OCI-LY7 (cell line): ENCODE measurements around the gene CD46. TPM values are rescaled to one million over a fixed set of nuclear protein-coding genes. Genes with fewer than 3 reads are reported as not detected.

ENCODE experiments used
- BruUV-seq: library from RNA; stranded (reverse); fragments of 400-500 nt; replicated peaks from 2 replicates; lab custom pipeline; 2021; lab: Mats Ljungman, UMichigan
- CTCF ChIA-PET: fragments of 300-600 bp; sonication (Branson Sonifier 250); formaldehyde crosslinking; loops from one replicate; lab custom pipeline; 2022; ENCODE audit warnings: antibody characterized with exemption; ENCODE audit not compliant: unreplicated experiment; lab: Charles Lee
- POLR2A ChIA-PET: fragments of 300-600 bp; sonication (Branson Sonifier 250); formaldehyde crosslinking; loops from one replicate; lab custom pipeline; 2022; ENCODE audit warnings: antibody characterized with exemption; lab: Charles Lee
- DNase-seq: peaks from one replicate; pipeline ENCODE4 v3.0.0-alpha.2; 2015; ENCODE audit warnings: low spot score
- H2AFZ ChIP-seq: fragments of 200-600 bp; sonication (generic), shearing (Covaris generic); 2 replicates; pipeline ENCODE4 v1.6.1; 2014; ENCODE audit warnings: mild to moderate bottlenecking, antibody characterized with exemption, low read length, moderate library complexity
- H3K27ac ChIP-seq: fragments of 200-600 bp; sonication (generic); 2 replicates; pipeline ENCODE4 v1.5.1; 2014; ENCODE audit warnings: mixed run types, low read depth, mild to moderate bottlenecking, moderate library complexity, low read length, inconsistent platforms; ENCODE audit not compliant: poor library complexity, severe bottlenecking
- H3K36me3 ChIP-seq: fragments of 200-600 bp; sonication (generic); 2 replicates; pipeline ENCODE4 v1.6.1; 2014; ENCODE audit warnings: mild to moderate bottlenecking, antibody characterized with exemption, low read length, moderate library complexity, mixed read lengths; ENCODE audit not compliant: insufficient read depth
- H3K4me1 ChIP-seq: fragments of 200-600 bp; sonication (generic); 2 replicates; pipeline ENCODE4 v1.5.1; 2014; ENCODE audit warnings: mild to moderate bottlenecking, low read length; ENCODE audit not compliant: insufficient read depth, poor library complexity, severe bottlenecking
- H3K4me2 ChIP-seq: fragments of 200-600 bp; sonication (generic); 2 replicates; pipeline ENCODE4 v1.6.1; 2014; ENCODE audit warnings: mild to moderate bottlenecking, low read length
- H3K4me3 ChIP-seq: fragments of 200-600 bp; sonication (generic); 2 replicates; pipeline ENCODE4 v1.5.1; 2014; ENCODE audit warnings: mild to moderate bottlenecking, low read depth, low read length; ENCODE audit not compliant: poor library complexity, severe bottlenecking
- H3K79me2 ChIP-seq: fragments of 200-600 bp; sonication (generic); 2 replicates; pipeline ENCODE4 v1.6.1; 2016; ENCODE audit warnings: low read depth, mild to moderate bottlenecking, low read length, moderate library complexity, mixed read lengths; ENCODE audit not compliant: insufficient read depth
- H3K9me2 ChIP-seq: fragments of 200-600 bp; sonication (generic); 2 replicates; pipeline ENCODE4 v1.6.1; 2016; ENCODE audit warnings: mild to moderate bottlenecking, low read length, mixed read lengths; ENCODE audit not compliant: insufficient read depth
- H3K9me3 ChIP-seq: fragments of 200-600 bp; sonication (generic); 2 replicates; pipeline ENCODE4 v1.6.1; 2014; ENCODE audit warnings: mild to moderate bottlenecking, mixed run types, low read length, mixed read lengths
- H4K20me1 ChIP-seq: fragments of 200-600 bp; sonication (generic); 2 replicates; pipeline ENCODE4 v1.6.1; 2014; ENCODE audit warnings: mild to moderate bottlenecking, antibody characterized with exemption, low read length, moderate library complexity, mixed read lengths; ENCODE audit not compliant: insufficient read depth
- CTCF ChIP-seq: fragments of 200-600 bp; sonication (generic); conservative IDR thresholded peaks from 2 replicates; pipeline ENCODE4 v1.5.1; 2014; ENCODE audit warnings: mild to moderate bottlenecking, antibody characterized with exemption, low read length, moderate library complexity, mixed read lengths
- EZH2phosphoT487 ChIP-seq: fragments of 200-600 bp; sonication (generic); IDR thresholded peaks from 2 replicates; pipeline ENCODE4 v1.6.1; 2018; ENCODE audit warnings: low read depth, borderline replicate concordance, mild to moderate bottlenecking, mixed run types, antibody characterized with exemption, low read length, moderate library complexity, mixed read lengths
- intact Hi-C: fragments of 100-400 bp; cut with micrococcal nuclease; formaldehyde crosslinking; loops from one replicate; pipeline ENCODE4 v1.10.0; 2022; ENCODE audit not compliant: unreplicated experiment
- total RNA-seq, 2 experiments: library from RNA; depleted of rRNA in 1 of 2; stranded (reverse); fragments of >200 nt in 1 of 2; shearing (Covaris generic) in 1 of 2; gene quantifications; 2 replicates each; pipeline ENCODE4 v1.2.3, GENCODE V29; 2014 to 2022

Gene CD46
- total RNA-seq, 2 experiments from 2014 or later: 83.2 to 83.8 TPM

- H3K4me1 ChIP-seq: peaks cover 68% of the 10 kb centered on the region
- CTCF ChIA-PET: no interaction called here
- no TSS peak for BruUV-seq
- H3K36me3 ChIP-seq: peaks cover 24% of the 10 kb centered on the region
- H2AFZ ChIP-seq: no peak overlapping the region
- peak overlapping the region; percentile 100 for H3K27ac ChIP-seq
- no peak for TF ChIP-seq CTCF
- TF ChIP-seq EZH2phosphoT487: no peak
- peak overlapping the region; percentile 98 for H3K4me3 ChIP-seq
- peak; percentile 27 for DNase-seq
- no peaks in the 10 kb centered on the region for H3K9me3 ChIP-seq
- no peaks in the 10 kb centered on the region for H3K9me2 ChIP-seq
- POLR2A ChIA-PET: interaction anchor here (1.0 to 3.5 kb wide), 3 partner anchors 24 to 124 kb away, joined by 3 to 15 read pairs (median 3); no protein-coding TSS in a partner anchor
- peak overlapping the region; percentile 90 for H3K4me2 ChIP-seq
- intact Hi-C loops: loop anchor here (1.0 to 5.0 kb wide), 3 partner anchors 44 to 115 kb away; no protein-coding TSS in a partner anchor
- peaks cover 79% of the 10 kb centered on the region for H3K79me2 ChIP-seq
- peaks cover 33% of the 10 kb centered on the region; the same call in 1 of the 2 replicates for H4K20me1 ChIP-seq
These were observed 673 bp downstream of the CD46 start for GRCh38 chr1:207752456-207752998.

- BruUV-seq: no TSS peak
- H3K9me2 ChIP-seq: no peaks in the 10 kb centered on the region
- H3K4me1 ChIP-seq: peaks cover 57% of the 10 kb centered on the region
- intact Hi-C loops: loop anchor here (2.0 to 5.0 kb wide), 2 partner anchors 43 to 114 kb away; no protein-coding TSS in a partner anchor
- H3K4me3 ChIP-seq: peak overlapping the region; percentile 98
- peak overlapping the region; percentile 90 for H3K4me2 ChIP-seq
- CTCF ChIA-PET: no interaction called here
- TF ChIP-seq EZH2phosphoT487: no peak
- no peak for TF ChIP-seq CTCF
- POLR2A ChIA-PET: interaction anchor here (0.5 to 3.5 kb wide), 5 partner anchors 15 to 69 kb away, joined by 3 to 15 read pairs (median 4); no protein-coding TSS in a partner anchor
- peaks cover 88% of the 10 kb centered on the region for H3K79me2 ChIP-seq
- no peak for DNase-seq
- H3K27ac ChIP-seq: no peak overlapping the region
- H3K36me3 ChIP-seq: peaks cover 35% of the 10 kb centered on the region
- H4K20me1 ChIP-seq: peaks cover 33% of the 10 kb centered on the region; the same call in 1 of the 2 replicates
- H2AFZ ChIP-seq: no peak overlapping the region
- H3K9me3 ChIP-seq: no peaks in the 10 kb centered on the region
These were observed 1.8 kb downstream of the CD46 start for GRCh38 chr1:207753611-207754010.

- Histone ChIP-seq H3K4me2 (peak overlapping the region; percentile 90), H4K20me1 (peaks cover 33% of the 10 kb centered on the region; the same call in 1 of the 2 replicates), H2AFZ (no peak overlapping the region), H3K4me1 (peaks cover 53% of the 10 kb centered on the region), H3K9me2 (no peaks in the 10 kb centered on the region), H3K27ac (no peak overlapping the region), H3K79me2 (peaks cover 90% of the 10 kb centered on the region), H3K36me3 (peaks cover 39% of the 10 kb centered on the region), H3K4me3 (peak overlapping the region; percentile 98), H3K9me3 (no peaks in the 10 kb centered on the region)
- no TSS peak for BruUV-seq
- CTCF ChIA-PET: no interaction called here
- POLR2A ChIA-PET: interaction anchor here (0.9 to 3.5 kb wide), 3 partner anchors 43 to 69 kb away, joined by 3 to 15 read pairs (median 7); no protein-coding TSS in a partner anchor
- no peak for DNase-seq
- intact Hi-C loops: loop anchor here (5.0 kb wide), 1 partner anchor 113 kb away; no protein-coding TSS in a partner anchor
- TF ChIP-seq CTCF (no peak), EZH2phosphoT487 (no peak)
These were observed 2.2 kb downstream of the CD46 start for GRCh38 chr1:207754011-207754410.
